H9 (cell line): ENCODE measurements around the gene CRACDL. TPM values are rescaled to one million over a fixed set of nuclear protein-coding genes. Genes with fewer than 3 reads are reported as not detected.

ENCODE experiments used
- DNase-seq: peaks from one replicate; pipeline ENCODE4 v3.0.0-alpha.2; 2017
- H2AFZ ChIP-seq: one replicate; pipeline ENCODE4 v1.6.1; 2013; ENCODE audit warnings: mild to moderate bottlenecking, low read length, control low read depth, moderate library complexity
- H2AK5ac ChIP-seq: 2 replicates; pipeline ENCODE4 v1.6.1; 2013; ENCODE audit warnings: low read length, control low read depth, mixed read lengths; ENCODE audit not compliant: insufficient read length
- H2BK120ac ChIP-seq: one replicate; pipeline ENCODE4 v1.6.1; 2013; ENCODE audit warnings: low read depth, mild to moderate bottlenecking, low read length, control low read depth, inconsistent platforms; ENCODE audit not compliant: poor library complexity, severe bottlenecking
- H2BK12ac ChIP-seq: 2 replicates; pipeline ENCODE4 v1.6.1; 2013; ENCODE audit warnings: low read length, control low read depth, mixed read lengths, low read depth; ENCODE audit not compliant: insufficient read length
- H2BK15ac ChIP-seq: 2 replicates; pipeline ENCODE4 v1.6.1; 2013; ENCODE audit warnings: low read depth, low read length, control low read depth
- H2BK20ac ChIP-seq: one replicate; pipeline ENCODE4 v1.6.1; 2013; ENCODE audit warnings: low read depth, mild to moderate bottlenecking, low read length, control low read depth, inconsistent platforms; ENCODE audit not compliant: poor library complexity, severe bottlenecking
- H2BK5ac ChIP-seq: 2 replicates; pipeline ENCODE4 v1.6.1; 2013; ENCODE audit warnings: low read length, control low read depth, mixed read lengths; ENCODE audit not compliant: insufficient read length
- H3K14ac ChIP-seq: 2 replicates; pipeline ENCODE4 v1.6.1; 2013; ENCODE audit warnings: low read length, control low read depth; ENCODE audit not compliant: insufficient read depth
- H3K18ac ChIP-seq: 2 replicates; pipeline ENCODE4 v1.6.1; 2013; ENCODE audit warnings: low read depth, mild to moderate bottlenecking, mixed read lengths, low read length, control low read depth; ENCODE audit not compliant: insufficient read length
- H3K23ac ChIP-seq: 2 replicates; pipeline ENCODE4 v1.6.1; 2013; ENCODE audit warnings: low read length, control low read depth, mixed read lengths, low read depth; ENCODE audit not compliant: insufficient read length
- H3K23me2 ChIP-seq: 2 replicates; pipeline ENCODE4 v1.6.1; 2013; ENCODE audit warnings: low read depth, mild to moderate bottlenecking, mixed read lengths, low read length, control low read depth; ENCODE audit not compliant: insufficient read length, poor library complexity, severe bottlenecking
- H3K27ac ChIP-seq: 2 replicates; pipeline ENCODE4 v1.5.1; 2013; ENCODE audit warnings: low read length, control low read depth, mixed read lengths, low read depth; ENCODE audit not compliant: insufficient read length
- H3K27me3 ChIP-seq: 2 replicates; pipeline ENCODE4 v1.6.1; 2013; ENCODE audit warnings: low read length, control low read depth, inconsistent platforms; ENCODE audit not compliant: insufficient read depth
- H3K4ac ChIP-seq: 2 replicates; pipeline ENCODE4 v1.6.1; 2013; ENCODE audit warnings: low read depth, mild to moderate bottlenecking, control low read depth, inconsistent platforms, low read length, moderate library complexity
- H3K4me1 ChIP-seq: 2 replicates; pipeline ENCODE4 v1.6.1; 2013; ENCODE audit warnings: low read length, control low read depth, inconsistent platforms; ENCODE audit not compliant: insufficient read depth
- H3K4me2 ChIP-seq: 2 replicates; pipeline ENCODE4 v1.6.1; 2013; ENCODE audit warnings: low read length, control low read depth, mixed read lengths; ENCODE audit not compliant: insufficient read length, insufficient read depth
- H3K56ac ChIP-seq: 2 replicates; pipeline ENCODE4 v1.6.1; 2013; ENCODE audit warnings: low read depth, mild to moderate bottlenecking, mixed read lengths, low read length, control low read depth; ENCODE audit not compliant: insufficient read length
- H3K79me1 ChIP-seq: 2 replicates; pipeline ENCODE4 v1.6.1; 2013; ENCODE audit warnings: low read depth, mild to moderate bottlenecking, moderate library complexity, low read length, control low read depth, inconsistent platforms; ENCODE audit not compliant: insufficient read depth, poor library complexity, severe bottlenecking
- H3K79me2 ChIP-seq: 2 replicates; pipeline ENCODE4 v1.6.1; 2013; ENCODE audit warnings: low read length, control low read depth, inconsistent platforms; ENCODE audit not compliant: insufficient read depth
- H3K9ac ChIP-seq: 2 replicates; pipeline ENCODE4 v1.6.1; 2013; ENCODE audit warnings: low read length, control low read depth, mixed read lengths; ENCODE audit not compliant: insufficient read length; ENCODE audit errors: extremely low read depth
- H3K9me3 ChIP-seq: one replicate; pipeline ENCODE4 v1.6.1; 2013; ENCODE audit warnings: low read depth, low read length, inconsistent platforms; ENCODE audit not compliant: control insufficient read depth
- H3T11ph ChIP-seq: one replicate; pipeline ENCODE4 v1.6.1; 2013; ENCODE audit warnings: mild to moderate bottlenecking, low read length, control low read depth, inconsistent platforms
- H4K20me1 ChIP-seq: one replicate; pipeline ENCODE4 v1.6.1; 2013; ENCODE audit not compliant: control insufficient read depth, insufficient read length, insufficient read depth
- H4K5ac ChIP-seq: 2 replicates; pipeline ENCODE4 v1.6.1; 2013; ENCODE audit warnings: low read depth, mild to moderate bottlenecking, mixed read lengths, low read length, control low read depth; ENCODE audit not compliant: insufficient read length
- H4K8ac ChIP-seq: replicated peaks from 2 replicates; pipeline ENCODE4 v1.6.1; 2013; ENCODE audit warnings: low read length, control low read depth, mixed read lengths, low read depth; ENCODE audit not compliant: insufficient read length
- H4K91ac ChIP-seq: 2 replicates; pipeline ENCODE4 v1.6.1; 2013; ENCODE audit warnings: low read depth, mild to moderate bottlenecking, moderate library complexity, mixed read lengths, low read length, control low read depth; ENCODE audit not compliant: insufficient read length
- H3K27ac Mint-ChIP-seq, 3 experiments: 2 replicates in 2 of 3; 3 replicates in 1 of 3; pipeline ENCODE4 v1.8.0; 2020 to 2021; ENCODE audit warnings: mixed read lengths in 3 of 3, mild to moderate bottlenecking in 1 of 3, moderate library complexity in 1 of 3
- H3K27me3 Mint-ChIP-seq: 2 replicates; pipeline ENCODE4 v1.8.0; 2021; ENCODE audit warnings: low read depth, mild to moderate bottlenecking, moderate library complexity, mixed read lengths
- H3K36me3 Mint-ChIP-seq, 3 experiments: 2 replicates in 2 of 3; 3 replicates in 1 of 3; pipeline ENCODE4 v1.8.0; 2020 to 2021; ENCODE audit warnings: low read depth in 3 of 3, mixed read lengths in 3 of 3; ENCODE audit not compliant: insufficient read depth in 1 of 3
- H3K4me1 Mint-ChIP-seq, 2 experiments: 2 replicates each; pipeline ENCODE4 v1.8.0; 2020; ENCODE audit warnings: mixed read lengths in 2 of 2
- H3K4me3 Mint-ChIP-seq, 2 experiments: 2 replicates in 1 of 2; 3 replicates in 1 of 2; pipeline ENCODE4 v1.8.0; 2020 to 2021; ENCODE audit warnings: mild to moderate bottlenecking in 2 of 2, mixed read lengths in 2 of 2, moderate library complexity in 1 of 2
- H3K9me3 Mint-ChIP-seq, 2 experiments: 2 replicates in 1 of 2; 3 replicates in 1 of 2; pipeline ENCODE4 v1.8.0; 2020; ENCODE audit warnings: mild to moderate bottlenecking in 2 of 2, mixed read lengths in 2 of 2, moderate library complexity in 1 of 2
- CTCF ChIP-seq: fragments of 200-600 bp; sonication (generic); conservative IDR thresholded peaks from 3 replicates; pipeline ENCODE4 v1.8.0; 2021; ENCODE audit warnings: antibody characterized with exemption, mild to moderate bottlenecking
- WGBS: extraction: QIAGEN DNeasy Blood & Tissue Kit; methylation state at CpG from one replicate; pipeline ENCODE4 v1.1.7; 2013; ENCODE audit warnings: missing lambda C conversion rate, low lambda C conversion rate, mixed read lengths; ENCODE audit not compliant: insufficient read length; ENCODE audit errors: extremely low coverage; 5-methylcytosine and 5-hydroxymethylcytosine counted together
- total RNA-seq: library from RNA; stranded (reverse); gene quantifications from 2 replicates; pipeline ENCODE4 v1.2.1, GENCODE V29; 2021

CRACDL gene
- total RNA-seq, 1 experiment from 2014 or later: 0.48 TPM

DNA sequence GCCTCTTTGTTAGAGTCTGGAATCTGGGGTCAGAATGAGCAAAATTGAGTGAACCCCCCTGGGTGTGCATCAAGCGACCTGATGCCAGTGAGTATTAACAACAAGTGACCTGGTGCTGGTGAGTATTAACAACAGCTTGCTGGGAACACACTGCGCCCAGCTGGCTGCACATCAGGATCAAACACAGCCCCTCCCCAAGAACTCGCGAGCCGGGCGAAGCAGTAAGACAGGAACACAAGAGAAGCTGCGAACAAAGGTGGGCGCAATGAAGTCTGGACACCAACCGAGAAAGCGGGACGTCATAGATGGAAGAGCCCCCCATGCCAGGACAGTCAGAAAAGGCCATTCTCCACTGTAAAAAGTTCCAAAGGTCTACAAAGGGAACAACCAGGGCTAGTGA, 34.3 kb downstream of the CRACDL start:
- no peak overlapping the region for H4K5ac ChIP-seq
- H3K27me3 ChIP-seq: no peaks in the 10 kb centered on the region
- H4K8ac ChIP-seq: no peak overlapping the region
- no peak overlapping the region for H3K23ac ChIP-seq
- no peak overlapping the region for H4K91ac ChIP-seq
- H2AK5ac ChIP-seq: no peak overlapping the region
- no peak overlapping the region for H3K27ac ChIP-seq
- DNase-seq: no peak
- Mint-ChIP-seq H3K27ac (peak overlapping the region in 1 of 3 experiments; percentile 42; a peak in 1 of 7 replicates), H3K4me1 (peaks cover 13 to 14% of the 10 kb centered on the region in 2 experiments), H3K27me3 (peaks cover 2% of the 10 kb centered on the region), H3K9me3 (peaks cover 0 to 3% of the 10 kb centered on the region in 2 experiments; a peak in 2 of 5 replicates), H3K4me3 (no peak overlapping the region), H3K36me3 (no peaks in the 10 kb centered on the region)
- no peaks in the 10 kb centered on the region for H3K4me1 ChIP-seq
- no peak overlapping the region for H2BK12ac ChIP-seq
- H3K56ac ChIP-seq: no peak overlapping the region
- no peak overlapping the region for H3K18ac ChIP-seq
- no peak for TF ChIP-seq CTCF
- no peak overlapping the region for H2AFZ ChIP-seq
- no CpG with 5 or more reads among the region's 11 CpGs for WGBS
- no peak overlapping the region for H3K4me2 ChIP-seq
- no peak overlapping the region for H2BK5ac ChIP-seq
- no peaks in the 10 kb centered on the region for H3K79me2 ChIP-seq
- no peaks in the 10 kb centered on the region for H4K20me1 ChIP-seq
- no peak overlapping the region for H3K14ac ChIP-seq
- H3K9me3 ChIP-seq: no peaks in the 10 kb centered on the region
- no peaks in the 10 kb centered on the region for H3K23me2 ChIP-seq
- H3K79me1 ChIP-seq: no peaks in the 10 kb centered on the region
- no peak overlapping the region for H2BK15ac ChIP-seq
- H2BK20ac ChIP-seq: no peak overlapping the region
- H3K9ac ChIP-seq: no peak overlapping the region
- no peak overlapping the region for H2BK120ac ChIP-seq
- H3T11ph ChIP-seq: no peak overlapping the region
- no peak overlapping the region for H3K4ac ChIP-seq
